ENCODE data around the gene S1PR3.

- no peak for TF ChIP-seq POLR2A (IDR thresholded peaks at IDR 0.05; ENCODE audit: low read depth, low read length)
- no peak for TF ChIP-seq CTCF (IDR thresholded peaks at IDR 0.05; ENCODE audit: extremely low read depth in 1 of 2, insufficient read depth in 1 of 2, low read depth in 1 of 2, low read length in 2 of 2)
- no peak for TF ChIP-seq GATA2 (IDR thresholded peaks at IDR 0.05; ENCODE audit: insufficient read depth, insufficient read length, low read depth, low read length)
- TF ChIP-seq EZH2 (IDR thresholded peaks at IDR 0.05; ENCODE audit: borderline replicate concordance, low read depth, low read length, severe bottlenecking): no peak
- TF ChIP-seq JUN (IDR thresholded peaks at IDR 0.05; ENCODE audit: borderline replicate concordance, insufficient read depth, insufficient read length, low read depth): no peak
Observed at GRCh38 chr9:89024727-89025126, 33.5 kb downstream of the S1PR3 start.

All from endothelial cell of umbilical vein (primary cell).